K562 (cell line): ENCODE data around the gene RERE. TPM values are rescaled to one million over a fixed set of nuclear protein-coding genes. Genes with fewer than 3 reads are reported as not detected.
A peak's percentile ranks its signal among the peaks of the same experiment; 100 is the strongest.

Experiments used
- ASH1L ChIP-seq: fragments of 450-650 bp; IDR thresholded peaks from 2 replicates; pipeline ENCODE4 v1.6.1; 2018; ENCODE audit warnings: borderline replicate concordance, mild to moderate bottlenecking, low read depth; ENCODE audit not compliant: partially characterized antibody
- BRCA1 ChIP-seq, 2 experiments: fragments of 450-650 bp in 1 of 2; sonication (generic) in 1 of 2; formaldehyde crosslinking in 1 of 2; IDR thresholded peaks; 2 replicates each; pipeline versions ENCODE4 v1.5.0 to v1.6.1; 2017 to 2020; ENCODE audit warnings: mild to moderate bottlenecking in 1 of 2, missing genetic modification reagents in 1 of 2
- C11orf30 ChIP-seq: fragments of 450-650 bp; IDR thresholded peaks from 2 replicates; pipeline ENCODE4 v1.6.1; 2016; ENCODE audit warnings: low read depth, mild to moderate bottlenecking
- CBX5 ChIP-seq: IDR thresholded peaks from 2 replicates; pipeline ENCODE4 v1.6.1; 2014; ENCODE audit warnings: low read depth, borderline replicate concordance
- CCNT2 ChIP-seq: IDR thresholded peaks from 2 replicates; pipeline ENCODE4 v1.6.1; 2011; ENCODE audit warnings: borderline replicate concordance, low read depth, mild to moderate bottlenecking, moderate library complexity, mixed read lengths, low read length; ENCODE audit not compliant: insufficient read length; ENCODE audit errors: extremely low read depth
- CGGBP1 ChIP-seq: fragments of 250-450 bp; sonication (Bioruptor Pico); IDR thresholded peaks from 2 replicates; pipeline ENCODE4 v1.9.0; 2021; ENCODE audit warnings: mild to moderate bottlenecking
- HMG20B ChIP-seq: fragments of 250-450 bp; sonication (Bioruptor Pico); IDR thresholded peaks from 2 replicates; pipeline ENCODE4 v1.5.0; 2021; ENCODE audit warnings: mild to moderate bottlenecking
- HNRNPH1 ChIP-seq: fragments of 200-400 bp; formaldehyde crosslinking; optimal IDR thresholded peaks from 2 replicates; pipeline ENCODE3; 2017; ENCODE audit warnings: low read depth, mild to moderate bottlenecking, low read length, moderate library complexity
- LEF1 ChIP-seq: fragments of 450-650 bp; IDR thresholded peaks from 2 replicates; pipeline ENCODE4 v1.6.1; 2016; ENCODE audit warnings: mild to moderate bottlenecking
- NCOA2 ChIP-seq, 2 experiments: fragments of 450-650 bp; IDR thresholded peaks; 2 replicates each; pipeline ENCODE4 v1.6.1; 2018; ENCODE audit warnings: mild to moderate bottlenecking in 2 of 2, moderate library complexity in 1 of 2; ENCODE audit not compliant: partially characterized antibody in 2 of 2
- PTBP1 ChIP-seq: fragments of 200-400 bp; formaldehyde crosslinking; IDR thresholded peaks from 2 replicates; pipeline ENCODE4 v1.6.1; 2017; ENCODE audit warnings: low read depth, low read length
- SNIP1 ChIP-seq: fragments of 450-650 bp; IDR thresholded peaks from 2 replicates; pipeline ENCODE4 v1.7.1; 2017; ENCODE audit warnings: low read depth, mild to moderate bottlenecking
- TAF9B ChIP-seq: fragments of 450-650 bp; IDR thresholded peaks from 2 replicates; pipeline ENCODE4 v1.6.1; 2018; ENCODE audit warnings: mild to moderate bottlenecking; ENCODE audit not compliant: partially characterized antibody
- TCFL5 ChIP-seq: fragments of 250-450 bp; sonication (Bioruptor Pico); conservative IDR thresholded peaks from 2 replicates; pipeline ENCODE4 v1.6.1; 2021; ENCODE audit warnings: mild to moderate bottlenecking, moderate library complexity, matching md5 sums
- ZNF12 ChIP-seq: sonication (generic); formaldehyde crosslinking; IDR thresholded peaks from 2 replicates; pipeline ENCODE4 v1.4.0; 2020; ENCODE audit warnings: mild to moderate bottlenecking, missing genetic modification reagents
- ZNF280B ChIP-seq: fragments of 250-450 bp; sonication (Bioruptor Pico); IDR thresholded peaks from 2 replicates; pipeline ENCODE4 v1.5.1; 2021; ENCODE audit warnings: mild to moderate bottlenecking
- ZNF507 ChIP-seq: conservative IDR thresholded peaks from 2 replicates; pipeline ENCODE4 v1.6.1; 2017; ENCODE audit warnings: missing genetic modification characterization, missing compliant biosample characterization
- ZNF668 ChIP-seq: fragments of 250-450 bp; sonication (Bioruptor Pico); IDR thresholded peaks from 2 replicates; pipeline ENCODE4 v1.8.0; 2022; ENCODE audit warnings: mild to moderate bottlenecking, inconsistent platforms
- polyA plus RNA-seq, 8 experiments: library from polyadenylated mRNA; depleted of rRNA in 4 of 8; stranded (reverse) in 5 of 8; unstranded in 3 of 8; fragments of >200 nt; fragmentation: Nextera tagmentation in 2 of 8; fragmentation: Illumina TruSeq in 1 of 8; extraction: Ambion mirVana in 2 of 8; extraction: Trizol in 1 of 8; gene quantifications; 2 replicates each; pipeline versions ENCODE4 v1.2.1 to v1.2.3, GENCODE V29; 2011 to 2014; ENCODE audit warnings: inconsistent platforms in 1 of 8, missing spikeins in 1 of 8
- total RNA-seq, 7 experiments: library from RNA; depleted of rRNA in 6 of 7; stranded (reverse); fragments of >200 nt in 6 of 7; fragmentation: Illumina TruSeq in 2 of 7; extraction: Trizol in 2 of 7; gene quantifications; 2 replicates each; pipeline versions ENCODE4 v1.2.1 to v1.2.3, GENCODE V29; 2011 to 2021; ENCODE audit warnings: low replicate concordance in 1 of 7
- TF ChIP-seq, protein P1 (sequence below): fragments of 250-450 bp; sonication (Bioruptor Pico); IDR thresholded peaks from 2 replicates; pipeline ENCODE4 v1.5.0; 2022; ENCODE audit warnings: mild to moderate bottlenecking
- TF ChIP-seq, protein P2 (sequence below): sonication (generic); formaldehyde crosslinking; IDR thresholded peaks from 2 replicates; pipeline ENCODE4 v1.8.1; 2022; ENCODE audit warnings: missing genetic modification reagents
- TF ChIP-seq, protein P3 (sequence below): IDR thresholded peaks from 2 replicates; pipeline ENCODE4 v1.6.1; 2012; ENCODE audit warnings: low read depth, low read length, improper control_type of control experiment, borderline replicate concordance

RERE gene
- total and polyA plus RNA-seq, 9 of the 15 experiments (the other 6 are each of a cell fraction or from before 2014, with no cell fraction given), result 3.0 to 51.5 (median 13.4) TPM

- TF ChIP-seq, protein P1, sequence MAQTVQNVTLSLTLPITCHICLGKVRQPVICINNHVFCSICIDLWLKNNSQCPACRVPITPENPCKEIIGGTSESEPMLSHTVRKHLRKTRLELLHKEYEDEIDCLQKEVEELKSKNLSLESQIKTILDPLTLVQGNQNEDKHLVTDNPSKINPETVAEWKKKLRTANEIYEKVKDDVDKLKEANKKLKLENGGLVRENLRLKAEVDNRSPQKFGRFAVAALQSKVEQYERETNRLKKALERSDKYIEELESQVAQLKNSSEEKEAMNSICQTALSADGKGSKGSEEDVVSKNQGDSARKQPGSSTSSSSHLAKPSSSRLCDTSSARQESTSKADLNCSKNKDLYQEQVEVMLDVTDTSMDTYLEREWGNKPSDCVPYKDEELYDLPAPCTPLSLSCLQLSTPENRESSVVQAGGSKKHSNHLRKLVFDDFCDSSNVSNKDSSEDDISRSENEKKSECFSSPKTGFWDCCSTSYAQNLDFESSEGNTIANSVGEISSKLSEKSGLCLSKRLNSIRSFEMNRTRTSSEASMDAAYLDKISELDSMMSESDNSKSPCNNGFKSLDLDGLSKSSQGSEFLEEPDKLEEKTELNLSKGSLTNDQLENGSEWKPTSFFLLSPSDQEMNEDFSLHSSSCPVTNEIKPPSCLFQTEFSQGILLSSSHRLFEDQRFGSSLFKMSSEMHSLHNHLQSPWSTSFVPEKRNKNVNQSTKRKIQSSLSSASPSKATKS, result no peak
- TF ChIP-seq TAF9B (no peak), NCOA2 (IDR thresholded peaks at IDR 0.05; ENCODE audit: partially characterized antibody in 2 of 2) (no peak), ZNF507 (tag) (no peak), CGGBP1 (CRISPR knock-in tag) (no peak), ASH1L (no peak), HNRNPH1 (no peak), LEF1 (no peak), ZNF280B (CRISPR knock-in tag) (no peak), ZNF668 (CRISPR knock-in tag) (no peak), TCFL5 (no peak), BRCA1 (IDR thresholded peaks at IDR 0.05) (no peak), BRCA1 (CRISPR knock-in tag; IDR thresholded peaks at IDR 0.05) (no peak), HMG20B (CRISPR knock-in tag) (no peak), ZNF12 (CRISPR knock-in tag) (no peak), CBX5 (no peak), PTBP1 (no peak), C11orf30 (peak; percentile 62), SNIP1 (no peak), CCNT2 (no peak)
- TF ChIP-seq, protein P2, sequence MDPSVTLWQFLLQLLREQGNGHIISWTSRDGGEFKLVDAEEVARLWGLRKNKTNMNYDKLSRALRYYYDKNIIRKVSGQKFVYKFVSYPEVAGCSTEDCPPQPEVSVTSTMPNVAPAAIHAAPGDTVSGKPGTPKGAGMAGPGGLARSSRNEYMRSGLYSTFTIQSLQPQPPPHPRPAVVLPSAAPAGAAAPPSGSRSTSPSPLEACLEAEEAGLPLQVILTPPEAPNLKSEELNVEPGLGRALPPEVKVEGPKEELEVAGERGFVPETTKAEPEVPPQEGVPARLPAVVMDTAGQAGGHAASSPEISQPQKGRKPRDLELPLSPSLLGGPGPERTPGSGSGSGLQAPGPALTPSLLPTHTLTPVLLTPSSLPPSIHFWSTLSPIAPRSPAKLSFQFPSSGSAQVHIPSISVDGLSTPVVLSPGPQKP, result no peak
- TF ChIP-seq, protein P3, sequence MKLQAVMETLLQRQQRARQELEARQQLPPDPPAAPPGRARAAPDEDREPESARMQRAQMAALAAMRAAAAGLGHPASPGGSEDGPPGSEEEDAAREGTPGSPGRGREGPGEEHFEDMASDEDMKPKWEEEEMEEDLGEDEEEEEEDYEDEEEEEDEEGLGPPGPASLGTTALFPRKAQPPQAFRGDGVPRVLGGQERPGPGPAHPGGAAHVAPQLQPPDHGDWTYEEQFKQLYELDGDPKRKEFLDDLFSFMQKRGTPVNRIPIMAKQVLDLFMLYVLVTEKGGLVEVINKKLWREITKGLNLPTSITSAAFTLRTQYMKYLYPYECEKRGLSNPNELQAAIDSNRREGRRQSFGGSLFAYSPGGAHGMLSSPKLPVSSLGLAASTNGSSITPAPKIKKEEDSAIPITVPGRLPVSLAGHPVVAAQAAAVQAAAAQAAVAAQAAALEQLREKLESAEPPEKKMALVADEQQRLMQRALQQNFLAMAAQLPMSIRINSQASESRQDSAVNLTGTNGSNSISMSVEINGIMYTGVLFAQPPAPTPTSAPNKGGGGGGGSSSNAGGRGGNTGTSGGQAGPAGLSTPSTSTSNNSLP, result no peak
Measured at GRCh38 chr1:8679395-8679800, 138.0 kb downstream of the RERE start (continued).
